Stomach (tissue), 4 donors: ENCODE data around the gene EDNRB.
A peak's percentile ranks its signal among the peaks of the same experiment; 100 is the strongest.

Experiments used
- POLR2AphosphoS5 ChIP-seq, 3 donors: sonication (generic); formaldehyde crosslinking; IDR thresholded peaks; one replicate each; pipeline ENCODE4 v1.6.1; 2016; ENCODE audit warnings: antibody characterized with exemption in 3 of 3
- TF ChIP-seq, protein P1 (sequence below), 7 experiments: fragments of 450-650 bp in 4 of 7; fragments of 200-600 bp in 3 of 7; sonication (generic) in 3 of 7; IDR thresholded peaks; one replicate each; pipeline ENCODE4 v1.5.1; 2016 to 2019; ENCODE audit warnings: antibody characterized with exemption in 7 of 7, control low read depth in 2 of 7, mild to moderate bottlenecking in 1 of 7

- TF ChIP-seq, protein P1, sequence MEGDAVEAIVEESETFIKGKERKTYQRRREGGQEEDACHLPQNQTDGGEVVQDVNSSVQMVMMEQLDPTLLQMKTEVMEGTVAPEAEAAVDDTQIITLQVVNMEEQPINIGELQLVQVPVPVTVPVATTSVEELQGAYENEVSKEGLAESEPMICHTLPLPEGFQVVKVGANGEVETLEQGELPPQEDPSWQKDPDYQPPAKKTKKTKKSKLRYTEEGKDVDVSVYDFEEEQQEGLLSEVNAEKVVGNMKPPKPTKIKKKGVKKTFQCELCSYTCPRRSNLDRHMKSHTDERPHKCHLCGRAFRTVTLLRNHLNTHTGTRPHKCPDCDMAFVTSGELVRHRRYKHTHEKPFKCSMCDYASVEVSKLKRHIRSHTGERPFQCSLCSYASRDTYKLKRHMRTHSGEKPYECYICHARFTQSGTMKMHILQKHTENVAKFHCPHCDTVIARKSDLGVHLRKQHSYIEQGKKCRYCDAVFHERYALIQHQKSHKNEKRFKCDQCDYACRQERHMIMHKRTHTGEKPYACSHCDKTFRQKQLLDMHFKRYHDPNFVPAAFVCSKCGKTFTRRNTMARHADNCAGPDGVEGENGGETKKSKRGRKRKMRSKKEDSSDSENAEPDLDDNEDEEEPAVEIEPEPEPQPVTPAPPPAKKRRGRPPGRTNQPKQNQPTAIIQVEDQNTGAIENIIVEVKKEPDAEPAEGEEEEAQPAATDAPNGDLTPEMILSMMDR (IDR thresholded peaks at IDR 0.05): no peak
- TF ChIP-seq POLR2AphosphoS5 (IDR thresholded peaks at IDR 0.05): peak in 2 of 3 donors; percentile 24 to 51
These were observed 58.1 kb downstream of the EDNRB start for GRCh38 chr13:77860507-77860981.
